ENCODE measurements around the gene DNAJC13. TPM values are rescaled to one million over a fixed set of nuclear protein-coding genes. Genes with fewer than 3 reads are reported as not detected.

Gene DNAJC13, protein sequence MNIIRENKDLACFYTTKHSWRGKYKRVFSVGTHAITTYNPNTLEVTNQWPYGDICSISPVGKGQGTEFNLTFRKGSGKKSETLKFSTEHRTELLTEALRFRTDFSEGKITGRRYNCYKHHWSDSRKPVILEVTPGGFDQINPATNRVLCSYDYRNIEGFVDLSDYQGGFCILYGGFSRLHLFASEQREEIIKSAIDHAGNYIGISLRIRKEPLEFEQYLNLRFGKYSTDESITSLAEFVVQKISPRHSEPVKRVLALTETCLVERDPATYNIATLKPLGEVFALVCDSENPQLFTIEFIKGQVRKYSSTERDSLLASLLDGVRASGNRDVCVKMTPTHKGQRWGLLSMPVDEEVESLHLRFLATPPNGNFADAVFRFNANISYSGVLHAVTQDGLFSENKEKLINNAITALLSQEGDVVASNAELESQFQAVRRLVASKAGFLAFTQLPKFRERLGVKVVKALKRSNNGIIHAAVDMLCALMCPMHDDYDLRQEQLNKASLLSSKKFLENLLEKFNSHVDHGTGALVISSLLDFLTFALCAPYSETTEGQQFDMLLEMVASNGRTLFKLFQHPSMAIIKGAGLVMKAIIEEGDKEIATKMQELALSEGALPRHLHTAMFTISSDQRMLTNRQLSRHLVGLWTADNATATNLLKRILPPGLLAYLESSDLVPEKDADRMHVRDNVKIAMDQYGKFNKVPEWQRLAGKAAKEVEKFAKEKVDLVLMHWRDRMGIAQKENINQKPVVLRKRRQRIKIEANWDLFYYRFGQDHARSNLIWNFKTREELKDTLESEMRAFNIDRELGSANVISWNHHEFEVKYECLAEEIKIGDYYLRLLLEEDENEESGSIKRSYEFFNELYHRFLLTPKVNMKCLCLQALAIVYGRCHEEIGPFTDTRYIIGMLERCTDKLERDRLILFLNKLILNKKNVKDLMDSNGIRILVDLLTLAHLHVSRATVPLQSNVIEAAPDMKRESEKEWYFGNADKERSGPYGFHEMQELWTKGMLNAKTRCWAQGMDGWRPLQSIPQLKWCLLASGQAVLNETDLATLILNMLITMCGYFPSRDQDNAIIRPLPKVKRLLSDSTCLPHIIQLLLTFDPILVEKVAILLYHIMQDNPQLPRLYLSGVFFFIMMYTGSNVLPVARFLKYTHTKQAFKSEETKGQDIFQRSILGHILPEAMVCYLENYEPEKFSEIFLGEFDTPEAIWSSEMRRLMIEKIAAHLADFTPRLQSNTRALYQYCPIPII (N-terminal part only)
- 10 to 100 TPM; 39.4 to 40.5 TPM for total RNA-seq
- 24.0 TPM for polyA plus RNA-seq (2013, experiment 1 of 2)
- polyA plus RNA-seq (2013, experiment 2 of 2), result 26.3 TPM
- long read RNA-seq, experiment 1, full-length matches to known transcripts, result 1 of 15 reads
- long read RNA-seq, experiment 1, partial matches to known transcripts, result 11 of 15 reads
- long read RNA-seq, experiment 1, other reads (novel, unspliced or antisense), result 3 of 15 reads
- long read RNA-seq, experiment 2, full-length matches to known transcripts, result 6 of 31 reads
- long read RNA-seq, experiment 2, partial matches to known transcripts, result 18 of 31 reads
- long read RNA-seq, experiment 2, other reads (novel, unspliced or antisense), result 7 of 31 reads
- long read RNA-seq, experiment 3, partial matches to known transcripts, result 10 of 12 reads
- long read RNA-seq, experiment 3, other reads (novel, unspliced or antisense), result 2 of 12 reads
- long read RNA-seq, experiment 4, partial matches to known transcripts, result 1 of 1 reads
- long read RNA-seq, experiment 4, other reads (novel, unspliced or antisense), result 0 of 1 reads

- H3K9me3 ChIP-seq (ENCODE audit: control insufficient read depth, low read length), result no peaks in the 10 kb centered on the region
- peak within 1 kb of the TSS; percentile 93 for H3K4me3 Mint-ChIP-seq
- TF ChIP-seq, protein P1, sequence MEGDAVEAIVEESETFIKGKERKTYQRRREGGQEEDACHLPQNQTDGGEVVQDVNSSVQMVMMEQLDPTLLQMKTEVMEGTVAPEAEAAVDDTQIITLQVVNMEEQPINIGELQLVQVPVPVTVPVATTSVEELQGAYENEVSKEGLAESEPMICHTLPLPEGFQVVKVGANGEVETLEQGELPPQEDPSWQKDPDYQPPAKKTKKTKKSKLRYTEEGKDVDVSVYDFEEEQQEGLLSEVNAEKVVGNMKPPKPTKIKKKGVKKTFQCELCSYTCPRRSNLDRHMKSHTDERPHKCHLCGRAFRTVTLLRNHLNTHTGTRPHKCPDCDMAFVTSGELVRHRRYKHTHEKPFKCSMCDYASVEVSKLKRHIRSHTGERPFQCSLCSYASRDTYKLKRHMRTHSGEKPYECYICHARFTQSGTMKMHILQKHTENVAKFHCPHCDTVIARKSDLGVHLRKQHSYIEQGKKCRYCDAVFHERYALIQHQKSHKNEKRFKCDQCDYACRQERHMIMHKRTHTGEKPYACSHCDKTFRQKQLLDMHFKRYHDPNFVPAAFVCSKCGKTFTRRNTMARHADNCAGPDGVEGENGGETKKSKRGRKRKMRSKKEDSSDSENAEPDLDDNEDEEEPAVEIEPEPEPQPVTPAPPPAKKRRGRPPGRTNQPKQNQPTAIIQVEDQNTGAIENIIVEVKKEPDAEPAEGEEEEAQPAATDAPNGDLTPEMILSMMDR (conservative IDR thresholded peaks at IDR 0.05), result no peak
- H3K27me3 ChIP-seq (ENCODE audit: control insufficient read depth, insufficient read depth, low read length, poor library complexity, severe bottlenecking), result no peaks in the 10 kb centered on the region
- H3K36me3 Mint-ChIP-seq (ENCODE audit: low read depth), result peaks cover 14% of the 10 kb centered on the region
- H3K4me1 Mint-ChIP-seq, result peaks cover 44% of the 10 kb centered on the region
- WGBS, 2 experiments (ENCODE audit: insufficient coverage in 1 of 2, insufficient read length in 1 of 2), result 2 to 6% methylated on average over 22 to 63 of the region's 63 CpGs
- peak; percentile 96 for DNase-seq
- peaks cover 15% of the 10 kb centered on the region for H3K36me3 ChIP-seq (ENCODE audit: control insufficient read depth, insufficient read depth, low read length)
- peak within 1 kb of the TSS; percentile 100 for H3K4me3 ChIP-seq (ENCODE audit: low read length)
- H3K9me3 Mint-ChIP-seq, result no peaks in the 10 kb centered on the region
- peak within 1 kb of the TSS; percentile 94 for H3K27ac Mint-ChIP-seq
- peaks cover 7% of the 10 kb centered on the region for H3K4me1 ChIP-seq (ENCODE audit: control insufficient read depth, insufficient read depth, low read length)
- no peaks in the 10 kb centered on the region for H3K27me3 Mint-ChIP-seq (ENCODE audit: insufficient read depth)
- peak within 1 kb of the TSS; percentile 84 for H3K27ac ChIP-seq (ENCODE audit: low read depth, low read length)
- H3K9ac ChIP-seq (ENCODE audit: extremely low read depth, low read length, poor library complexity, severe bottlenecking), result peak within 1 kb of the TSS; percentile 88
Observed at GRCh38 chr3:132416807-132417694, at the start of gene DNAJC13. TSS of gene DNAJC13 (plus strand) at chr3:132417502. CDS start at chr3:132434551, 17,049 bp downstream.

GRCh38 chr3:132368515-132368914 is 48.8 kb upstream of the DNAJC13 start:
- WGBS, 2 experiments (ENCODE audit: insufficient coverage in 1 of 2, insufficient read length in 1 of 2), result 81 to 97% methylated on average over 2 of the region's 2 CpGs
- no peaks in the 10 kb centered on the region for H3K4me1 ChIP-seq (ENCODE audit: control insufficient read depth, insufficient read depth, low read length)
- no peak overlapping the region for H3K27ac ChIP-seq (ENCODE audit: low read depth, low read length)
- no peak overlapping the region for H3K27ac Mint-ChIP-seq
- TF ChIP-seq, protein P1 (conservative IDR thresholded peaks at IDR 0.05), result no peak
- H3K27me3 Mint-ChIP-seq (ENCODE audit: insufficient read depth), result no peaks in the 10 kb centered on the region
- H3K4me1 Mint-ChIP-seq, result no peaks in the 10 kb centered on the region
- no peak overlapping the region for H3K9ac ChIP-seq (ENCODE audit: extremely low read depth, low read length, poor library complexity, severe bottlenecking)
- H3K36me3 ChIP-seq (ENCODE audit: control insufficient read depth, insufficient read depth, low read length), result no peaks in the 10 kb centered on the region
- H3K9me3 ChIP-seq (ENCODE audit: control insufficient read depth, low read length), result no peaks in the 10 kb centered on the region
- H3K4me3 Mint-ChIP-seq, result no peak overlapping the region
- H3K27me3 ChIP-seq (ENCODE audit: control insufficient read depth, insufficient read depth, low read length, poor library complexity, severe bottlenecking), result no peaks in the 10 kb centered on the region
- peaks cover 4% of the 10 kb centered on the region for H3K9me3 Mint-ChIP-seq
- H3K4me3 ChIP-seq (ENCODE audit: low read length), result no peak overlapping the region
- no peaks in the 10 kb centered on the region for H3K36me3 Mint-ChIP-seq (ENCODE audit: low read depth)
- DNase-seq, result no peak

Data from endodermal cell (in vitro differentiated cells).